CD14-positive monocyte (primary cell): ENCODE data around the gene FDX2. TPM values are rescaled to one million over a fixed set of nuclear protein-coding genes. Genes with fewer than 3 reads are reported as not detected.

ENCODE experiments used
- DNase-seq, 3 donors: peaks; one replicate each; pipeline ENCODE4 v3.0.0-alpha.2; 2011 to 2022
- H2AFZ ChIP-seq: 2 replicates; pipeline ENCODE4 v1.6.0; 2012; ENCODE audit warnings: mild to moderate bottlenecking, low read depth, low read length, inconsistent platforms; ENCODE audit not compliant: insufficient read depth, poor library complexity, severe bottlenecking
- H3K27ac ChIP-seq, 2 donors: 1 replicate in 1 of 2; 2 replicates in 1 of 2; pipeline ENCODE4 v1.5.1; 2012 to 2013; ENCODE audit warnings: low read length in 2 of 2, control low read depth in 1 of 2, inconsistent platforms in 1 of 2, low read depth in 1 of 2, mild to moderate bottlenecking in 1 of 2
- H3K27me3 ChIP-seq, 2 donors: one replicate each; pipeline versions ENCODE4 v1.6.0 to v1.6.1; 2011 to 2013; ENCODE audit warnings: low read length in 2 of 2; ENCODE audit not compliant: control insufficient read depth in 2 of 2, insufficient read depth in 2 of 2
- H3K36me3 ChIP-seq, 2 donors: replicated peaks in 1 of 2; 1 replicate in 1 of 2; 2 replicates in 1 of 2; pipeline versions ENCODE4 v1.5.1 to v1.6.1; 2012 to 2013; ENCODE audit warnings: low read length in 2 of 2, control low read depth in 1 of 2, inconsistent platforms in 1 of 2, mild to moderate bottlenecking in 1 of 2; ENCODE audit not compliant: insufficient read depth in 2 of 2, control insufficient read depth in 1 of 2
- H3K4me1 ChIP-seq, 2 donors: 1 replicate in 1 of 2; 2 replicates in 1 of 2; pipeline versions ENCODE4 v1.5.1 to v1.6.1; 2012 to 2013; ENCODE audit warnings: low read length in 2 of 2, control low read depth in 1 of 2, inconsistent platforms in 1 of 2, mild to moderate bottlenecking in 1 of 2, moderate library complexity in 1 of 2; ENCODE audit not compliant: insufficient read depth in 2 of 2, control insufficient read depth in 1 of 2
- H3K4me2 ChIP-seq: replicated peaks from 2 replicates; pipeline ENCODE3; 2012; ENCODE audit warnings: low read length, moderate library complexity, mild to moderate bottlenecking; ENCODE audit not compliant: poor library complexity, severe bottlenecking; ENCODE audit errors: extremely low read depth
- H3K4me3 ChIP-seq, 3 experiments: fragments of 200-600 bp in 1 of 3; sonication (generic) in 1 of 3; replicated peaks in 1 of 3; 1 replicate in 2 of 3; 2 replicates in 1 of 3; pipeline ENCODE4 v1.5.1; 2011 to 2013; ENCODE audit warnings: low read length in 3 of 3, mild to moderate bottlenecking in 3 of 3, control low read depth in 2 of 3, low read depth in 2 of 3, inconsistent platforms in 1 of 3, moderate library complexity in 1 of 3
- H3K79me2 ChIP-seq: 2 replicates; pipeline ENCODE4 v1.6.0; 2012; ENCODE audit warnings: mild to moderate bottlenecking, control low read depth, inconsistent platforms, low read length, moderate library complexity; ENCODE audit not compliant: insufficient read depth
- H3K9ac ChIP-seq: 2 replicates; pipeline ENCODE4 v1.6.0; 2017; ENCODE audit warnings: low read length, mild to moderate bottlenecking; ENCODE audit not compliant: insufficient read depth, poor library complexity, severe bottlenecking
- H3K9me3 ChIP-seq, 2 donors: replicated peaks in 1 of 2; 1 replicate in 1 of 2; 2 replicates in 1 of 2; pipeline versions ENCODE4 v1.5.1 to v1.6.1; 2012 to 2013; ENCODE audit warnings: low read length in 2 of 2, control low read depth in 1 of 2; ENCODE audit not compliant: control insufficient read depth in 1 of 2, insufficient read depth in 1 of 2
- H4K20me1 ChIP-seq: 2 replicates; pipeline ENCODE4 v1.6.0; 2012; ENCODE audit warnings: mild to moderate bottlenecking, low read length, control low read depth, moderate library complexity; ENCODE audit not compliant: insufficient read depth
- H3K27ac Mint-ChIP-seq, 7 donors: one replicate each; pipeline ENCODE4 v1.8.0; 2020; ENCODE audit warnings: mild to moderate bottlenecking in 7 of 7, mixed read lengths in 7 of 7, moderate library complexity in 6 of 7, inconsistent platforms in 2 of 7
- H3K27me3 Mint-ChIP-seq, 3 donors: one replicate each; pipeline ENCODE4 v1.8.0; 2021 to 2022; ENCODE audit warnings: low read depth in 3 of 3, mild to moderate bottlenecking in 3 of 3, mixed read lengths in 3 of 3, moderate library complexity in 3 of 3, inconsistent platforms in 1 of 3
- H3K36me3 Mint-ChIP-seq, 2 donors: one replicate each; pipeline ENCODE4 v1.8.0; 2020; ENCODE audit warnings: mixed read lengths in 2 of 2, inconsistent platforms in 1 of 2, mild to moderate bottlenecking in 1 of 2
- H3K4me1 Mint-ChIP-seq: one replicate; pipeline ENCODE4 v1.8.0; 2020; ENCODE audit warnings: mild to moderate bottlenecking, mixed read lengths
- H3K4me3 Mint-ChIP-seq, 2 donors: one replicate each; pipeline ENCODE4 v1.8.0; 2020; ENCODE audit warnings: mild to moderate bottlenecking in 2 of 2, mixed read lengths in 2 of 2, moderate library complexity in 1 of 2
- H3K9me3 Mint-ChIP-seq, 7 donors: one replicate each; pipeline ENCODE4 v1.8.0; 2020 to 2022; ENCODE audit warnings: mixed read lengths in 7 of 7, mild to moderate bottlenecking in 6 of 7, moderate library complexity in 6 of 7, inconsistent platforms in 2 of 7
- WGBS: methylation state at CpG from one replicate; pipeline ENCODE4 v1.1.5; 2013; ENCODE audit warnings: missing lambda C conversion rate; ENCODE audit not compliant: insufficient coverage; 5-methylcytosine and 5-hydroxymethylcytosine counted together
- intact Hi-C, 2 donors: fragments of 100-400 bp; cut with micrococcal nuclease; formaldehyde crosslinking; loops; one replicate each; pipeline versions ENCODE4 v1.15.0 to v1.15.1; 2023
- polyA plus RNA-seq, 3 donors: library from polyadenylated mRNA; depleted of rRNA in 1 of 3; unstranded in 2 of 3; stranded (reverse) in 1 of 3; fragments of 300-500 nt in 2 of 3; fragments of >200 nt in 1 of 3; fragmentation: Illumina TruSeq in 2 of 3; gene quantifications; 1 replicate in 2 of 3; 2 replicates in 1 of 3; pipeline ENCODE4 v1.2.3, GENCODE V29; 2012 to 2021
- TF ChIP-seq, protein P1 (sequence below): fragments of 200-600 bp; IDR thresholded peaks from one replicate; pipeline ENCODE4 v1.8.0; 2022; ENCODE audit warnings: antibody characterized with exemption, mild to moderate bottlenecking

Gene FDX2
- polyA plus RNA-seq, 3 donors, result 5.5 to 6.8 (median 6.7) TPM

GRCh38 chr19:10352764-10353671 is 37.2 kb upstream of the FDX2 start:
- peak overlapping the region in 1 of 2 donors; percentile 36 for H3K27ac ChIP-seq
- no peak overlapping the region for H2AFZ ChIP-seq
- H3K4me1 ChIP-seq, result no peaks in the 10 kb centered on the region
- H3K9ac ChIP-seq, result no peak overlapping the region
- H3K4me3 Mint-ChIP-seq, result no peak overlapping the region
- 98% methylated on average over 63 of the region's 63 CpGs for WGBS
- peaks cover 0 to 7% (median 0%) of the 10 kb centered on the region in 7 donors for H3K9me3 Mint-ChIP-seq
- H3K9me3 ChIP-seq, result no peaks in the 10 kb centered on the region
- peaks cover 9% of the 10 kb centered on the region for H3K79me2 ChIP-seq
- peaks cover 22% of the 10 kb centered on the region for H4K20me1 ChIP-seq
- H3K27ac Mint-ChIP-seq, result peak overlapping the region in 3 of 7 donors; percentile 54 to 61 (median 55)
- H3K4me2 ChIP-seq, result no peak overlapping the region
- no peaks in the 10 kb centered on the region for H3K27me3 ChIP-seq
- DNase-seq, result no peak
- no peaks in the 10 kb centered on the region for H3K27me3 Mint-ChIP-seq
- intact Hi-C loops, result no loop called here
- H3K4me3 ChIP-seq, result no peak overlapping the region
- no peaks in the 10 kb centered on the region for H3K4me1 Mint-ChIP-seq
- peaks cover 75 to 82% of the 10 kb centered on the region in 2 donors for H3K36me3 ChIP-seq
- TF ChIP-seq, protein P1, sequence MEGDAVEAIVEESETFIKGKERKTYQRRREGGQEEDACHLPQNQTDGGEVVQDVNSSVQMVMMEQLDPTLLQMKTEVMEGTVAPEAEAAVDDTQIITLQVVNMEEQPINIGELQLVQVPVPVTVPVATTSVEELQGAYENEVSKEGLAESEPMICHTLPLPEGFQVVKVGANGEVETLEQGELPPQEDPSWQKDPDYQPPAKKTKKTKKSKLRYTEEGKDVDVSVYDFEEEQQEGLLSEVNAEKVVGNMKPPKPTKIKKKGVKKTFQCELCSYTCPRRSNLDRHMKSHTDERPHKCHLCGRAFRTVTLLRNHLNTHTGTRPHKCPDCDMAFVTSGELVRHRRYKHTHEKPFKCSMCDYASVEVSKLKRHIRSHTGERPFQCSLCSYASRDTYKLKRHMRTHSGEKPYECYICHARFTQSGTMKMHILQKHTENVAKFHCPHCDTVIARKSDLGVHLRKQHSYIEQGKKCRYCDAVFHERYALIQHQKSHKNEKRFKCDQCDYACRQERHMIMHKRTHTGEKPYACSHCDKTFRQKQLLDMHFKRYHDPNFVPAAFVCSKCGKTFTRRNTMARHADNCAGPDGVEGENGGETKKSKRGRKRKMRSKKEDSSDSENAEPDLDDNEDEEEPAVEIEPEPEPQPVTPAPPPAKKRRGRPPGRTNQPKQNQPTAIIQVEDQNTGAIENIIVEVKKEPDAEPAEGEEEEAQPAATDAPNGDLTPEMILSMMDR, result no peak
- peaks cover 60 to 88% of the 10 kb centered on the region in 2 donors for H3K36me3 Mint-ChIP-seq

DNA sequence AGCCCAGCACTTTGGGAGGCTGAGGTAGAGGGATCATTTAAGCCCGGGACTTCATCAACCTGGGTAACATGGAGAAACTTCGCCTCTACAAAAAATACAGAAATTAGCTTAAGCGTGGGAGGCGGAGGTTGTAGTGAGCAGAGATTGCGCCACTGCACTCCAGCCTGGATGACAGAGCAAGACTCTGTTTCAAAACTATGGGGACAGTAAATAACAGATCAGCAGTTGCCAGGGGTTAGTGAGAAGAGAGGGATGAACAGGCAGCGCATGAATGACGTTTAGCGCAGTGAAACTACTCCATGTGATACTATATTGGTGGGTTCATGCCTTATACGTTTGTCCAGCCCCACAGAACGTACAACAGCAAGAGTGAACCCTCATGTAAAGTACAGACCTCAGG is 30.7 kb upstream of the FDX2 start:
- Mint-ChIP-seq H3K27ac (peak overlapping the region; percentile 97 to 99 (median 99)), H3K4me1 (peaks cover 23% of the 10 kb centered on the region), H3K27me3 (peaks cover 0 to 2% (median 1%) of the 10 kb centered on the region in 3 donors), H3K4me3 (peak overlapping the region; percentile 53 to 67), H3K9me3 (peaks cover 0 to 2% (median 0%) of the 10 kb centered on the region in 7 donors), H3K36me3 (peaks cover 15 to 25% of the 10 kb centered on the region in 2 donors)
- intact Hi-C loops, result loop anchor here in 1 of 2 donors (2.0 to 5.0 kb wide), 2 partner anchors 14 to 36 kb away; partner anchors contain the start of genes RAVER1 and TYK2
- H3K27ac ChIP-seq, result peak overlapping the region; percentile 93 to 96
- no peaks in the 10 kb centered on the region for H4K20me1 ChIP-seq
- DNase-seq, result peak; percentile 87 to 92 (median 91)
- TF ChIP-seq, protein P1, result no peak
- no peaks in the 10 kb centered on the region for H3K9me3 ChIP-seq
- peak overlapping the region in 1 of 3 experiments; percentile 48 for H3K4me3 ChIP-seq
- peaks cover 18 to 20% of the 10 kb centered on the region in 2 donors for H3K36me3 ChIP-seq
- no peaks in the 10 kb centered on the region for H3K79me2 ChIP-seq
- H3K4me2 ChIP-seq, result peak overlapping the region; percentile 49
- no peaks in the 10 kb centered on the region for H3K27me3 ChIP-seq
- peaks cover 28 to 32% of the 10 kb centered on the region in 2 donors for H3K4me1 ChIP-seq
- H2AFZ ChIP-seq, result peak overlapping the region; percentile 37
- 2% methylated on average over 5 of the region's 10 CpGs for WGBS
- peak overlapping the region; percentile 76 for H3K9ac ChIP-seq
